DOHH2 (cell line): ENCODE measurements around the gene OR9Q1.

Experiments used
- H3F3A ChIP-seq: fragments of 200-600 bp; sonication (generic), shearing (Covaris generic); 2 replicates; pipeline ENCODE4 v1.6.0; 2016; ENCODE audit warnings: antibody characterized with exemption, mild to moderate bottlenecking; ENCODE audit not compliant: control insufficient read depth, insufficient read depth
- H3K27ac ChIP-seq: fragments of 200-600 bp; sonication (generic); 2 replicates; pipeline ENCODE4 v1.5.1; 2014; ENCODE audit warnings: low read depth, mild to moderate bottlenecking, low read length, moderate library complexity
- H3K27me3 ChIP-seq: fragments of 200-600 bp; sonication (generic); 2 replicates; pipeline ENCODE4 v1.6.1; 2014; ENCODE audit warnings: mild to moderate bottlenecking, low read length, mixed read lengths; ENCODE audit not compliant: control insufficient read depth
- H3K36me3 ChIP-seq: fragments of 200-600 bp; sonication (generic); 2 replicates; pipeline ENCODE4 v1.6.1; 2014; ENCODE audit warnings: mild to moderate bottlenecking, low read length, moderate library complexity, mixed read lengths; ENCODE audit not compliant: control insufficient read depth
- H3K4me1 ChIP-seq: fragments of 200-600 bp; sonication (generic); 2 replicates; pipeline ENCODE4 v1.6.1; 2014; ENCODE audit warnings: mild to moderate bottlenecking, low read length, mixed read lengths; ENCODE audit not compliant: control insufficient read depth
- H3K4me2 ChIP-seq: fragments of 200-600 bp; sonication (generic); 2 replicates; pipeline ENCODE4 v1.6.0; 2014; ENCODE audit warnings: mild to moderate bottlenecking, low read length, moderate library complexity
- H3K4me3 ChIP-seq: fragments of 200-600 bp; sonication (generic); 2 replicates; pipeline ENCODE4 v1.5.1; 2014; ENCODE audit warnings: mild to moderate bottlenecking, low read length, mixed read lengths
- H3K79me2 ChIP-seq: fragments of 200-600 bp; sonication (generic); 2 replicates; pipeline ENCODE4 v1.6.1; 2014; ENCODE audit warnings: mild to moderate bottlenecking, low read length, mixed read lengths; ENCODE audit not compliant: control insufficient read depth
- H3K9me2 ChIP-seq: fragments of 200-600 bp; sonication (generic); replicated peaks from 2 replicates; pipeline ENCODE4 v1.6.1; 2014; ENCODE audit warnings: mild to moderate bottlenecking, low read length, mixed read lengths; ENCODE audit not compliant: control insufficient read depth
- H3K9me3 ChIP-seq: fragments of 200-600 bp; sonication (generic); 2 replicates; pipeline ENCODE4 v1.6.1; 2014; ENCODE audit warnings: antibody characterized with exemption, low read length, mixed read lengths; ENCODE audit not compliant: control insufficient read depth, insufficient read depth
- H4K20me1 ChIP-seq: fragments of 200-600 bp; sonication (generic); 2 replicates; pipeline ENCODE4 v1.6.0; 2014; ENCODE audit warnings: low read depth, mild to moderate bottlenecking, antibody characterized with exemption, low read length, moderate library complexity; ENCODE audit not compliant: control insufficient read depth, insufficient read depth
- EZH2phosphoT487 ChIP-seq: fragments of 200-600 bp; sonication (generic); IDR thresholded peaks from 2 replicates; pipeline ENCODE4 v1.6.1; 2017; ENCODE audit warnings: borderline replicate concordance, mild to moderate bottlenecking, antibody characterized with exemption, low read length, moderate library complexity, mixed read lengths
- TF ChIP-seq, protein P1 (sequence below): fragments of 200-600 bp; sonication (generic); IDR thresholded peaks from one replicate; pipeline ENCODE4 v1.5.1; 2014; ENCODE audit warnings: antibody characterized with exemption, mild to moderate bottlenecking, low read depth, low read length; ENCODE audit not compliant: poor library complexity, severe bottlenecking

Gene OR9Q1

DNA sequence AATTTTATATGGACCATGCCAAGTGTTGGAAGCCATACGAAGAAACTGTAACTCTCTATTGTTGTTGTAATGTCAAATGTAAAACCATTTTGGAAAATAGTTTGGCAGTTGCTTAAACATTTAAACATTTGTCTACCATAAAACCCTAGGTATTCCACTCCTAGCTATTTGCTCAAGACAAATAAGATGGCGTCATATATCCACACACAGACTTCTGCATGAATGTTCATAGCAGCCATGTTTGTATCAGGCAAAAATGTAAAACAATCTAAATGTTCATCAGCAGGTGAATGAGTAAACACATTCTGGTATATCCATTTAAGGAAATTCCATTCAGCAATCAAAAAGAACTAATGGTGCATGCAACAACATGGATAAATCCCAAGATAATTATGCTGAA is 73.8 kb downstream of the OR9Q1 start:
- Histone ChIP-seq H3K36me3 (no peaks in the 10 kb centered on the region), H3K9me2 (no peaks in the 10 kb centered on the region; the same call in 1 of the 2 replicates), H3F3A (no peaks in the 10 kb centered on the region), H3K4me1 (no peaks in the 10 kb centered on the region), H3K4me3 (no peak overlapping the region), H4K20me1 (no peaks in the 10 kb centered on the region), H3K27me3 (no peaks in the 10 kb centered on the region), H3K9me3 (no peaks in the 10 kb centered on the region), H3K79me2 (no peaks in the 10 kb centered on the region), H3K4me2 (no peak overlapping the region), H3K27ac (no peak overlapping the region)
- TF ChIP-seq, protein P1, sequence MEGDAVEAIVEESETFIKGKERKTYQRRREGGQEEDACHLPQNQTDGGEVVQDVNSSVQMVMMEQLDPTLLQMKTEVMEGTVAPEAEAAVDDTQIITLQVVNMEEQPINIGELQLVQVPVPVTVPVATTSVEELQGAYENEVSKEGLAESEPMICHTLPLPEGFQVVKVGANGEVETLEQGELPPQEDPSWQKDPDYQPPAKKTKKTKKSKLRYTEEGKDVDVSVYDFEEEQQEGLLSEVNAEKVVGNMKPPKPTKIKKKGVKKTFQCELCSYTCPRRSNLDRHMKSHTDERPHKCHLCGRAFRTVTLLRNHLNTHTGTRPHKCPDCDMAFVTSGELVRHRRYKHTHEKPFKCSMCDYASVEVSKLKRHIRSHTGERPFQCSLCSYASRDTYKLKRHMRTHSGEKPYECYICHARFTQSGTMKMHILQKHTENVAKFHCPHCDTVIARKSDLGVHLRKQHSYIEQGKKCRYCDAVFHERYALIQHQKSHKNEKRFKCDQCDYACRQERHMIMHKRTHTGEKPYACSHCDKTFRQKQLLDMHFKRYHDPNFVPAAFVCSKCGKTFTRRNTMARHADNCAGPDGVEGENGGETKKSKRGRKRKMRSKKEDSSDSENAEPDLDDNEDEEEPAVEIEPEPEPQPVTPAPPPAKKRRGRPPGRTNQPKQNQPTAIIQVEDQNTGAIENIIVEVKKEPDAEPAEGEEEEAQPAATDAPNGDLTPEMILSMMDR = no peak
- no peak for TF ChIP-seq EZH2phosphoT487

DNA sequence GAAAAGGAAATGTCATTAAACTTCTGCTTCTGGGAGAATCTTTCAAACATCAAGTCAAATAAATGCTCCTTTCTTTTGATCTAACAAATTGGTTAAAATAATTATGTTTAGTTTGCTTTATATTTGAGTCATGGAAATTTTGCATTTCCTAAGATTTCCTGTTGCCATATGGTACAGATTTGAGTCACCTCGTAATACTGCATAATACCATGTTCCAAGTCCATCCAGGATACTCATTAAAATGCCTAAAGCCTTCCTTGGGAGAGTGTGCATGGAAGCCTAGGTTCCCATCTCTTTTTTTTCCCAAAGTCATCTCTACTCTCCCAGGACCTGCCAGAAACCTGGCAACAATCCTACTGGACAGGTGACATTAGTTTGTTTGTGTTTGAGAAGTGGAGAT is 97.4 kb downstream of the OR9Q1 start:
- TF ChIP-seq, protein P1 = no peak
- TF ChIP-seq EZH2phosphoT487 = no peak
- Histone ChIP-seq H4K20me1 (no peaks in the 10 kb centered on the region), H3K27me3 (no peaks in the 10 kb centered on the region), H3F3A (no peaks in the 10 kb centered on the region), H3K4me1 (no peaks in the 10 kb centered on the region), H3K36me3 (no peaks in the 10 kb centered on the region), H3K4me3 (no peak overlapping the region), H3K9me3 (no peaks in the 10 kb centered on the region), H3K4me2 (no peak overlapping the region), H3K9me2 (no peaks in the 10 kb centered on the region), H3K27ac (no peak overlapping the region), H3K79me2 (no peaks in the 10 kb centered on the region)

DNA sequence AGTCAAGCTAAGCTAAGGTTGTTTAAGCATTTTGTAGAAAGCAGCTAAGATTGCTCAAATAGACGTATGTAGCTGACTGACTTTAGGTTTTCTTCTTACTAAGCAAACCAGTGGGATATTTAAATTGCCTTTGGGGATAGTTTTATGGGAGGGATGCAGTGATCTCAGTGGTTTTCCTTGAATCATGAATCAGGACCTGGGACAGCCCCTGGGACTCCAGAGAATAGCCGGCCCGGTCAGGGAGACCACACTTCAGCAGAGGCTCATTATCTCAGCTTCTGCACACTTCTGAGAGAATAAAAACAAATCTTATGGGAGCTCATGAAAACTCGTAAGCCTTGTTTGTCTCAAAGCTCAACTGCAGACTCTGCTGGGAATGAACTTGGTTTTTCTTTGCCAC is 101.8 kb downstream of the OR9Q1 start, which contains the start of gene OR9I1:
Gene OR9I1, minus strand, starts transcription at position 62 of the 400 bp plus-strand sequence. CDS start 6,086 bp downstream, outside the sequence.
- Histone ChIP-seq H3K9me3 (no peaks in the 10 kb centered on the region), H3K27me3 (no peaks in the 10 kb centered on the region), H3K36me3 (no peaks in the 10 kb centered on the region), H3K9me2 (no peaks in the 10 kb centered on the region), H4K20me1 (no peaks in the 10 kb centered on the region), H3K4me3 (no peak within 1 kb of the TSS), H3K27ac (no peak within 1 kb of the TSS), H3K4me2 (no peak within 1 kb of the TSS), H3K79me2 (no peaks in the 10 kb centered on the region), H3K4me1 (no peaks in the 10 kb centered on the region), H3F3A (no peaks in the 10 kb centered on the region)
- TF ChIP-seq, protein P1 = no peak
- no peak for TF ChIP-seq EZH2phosphoT487
